ENCODE data around the gene SYNGAP1. TPM values are rescaled to one million over a fixed set of nuclear protein-coding genes. Genes with fewer than 3 reads are reported as not detected.

The SYNGAP1 gene
- total and polyA plus RNA-seq, 2 experiments from 2014 or later: 13.9 to 45.0 TPM

GRCh38 chr6:33384581-33385020, 35.3 kb upstream of the SYNGAP1 start:
- H3K27me3 Mint-ChIP-seq (ENCODE audit: insufficient read depth, low read depth, poor library complexity): peaks cover 4% of the 10 kb centered on the region
- Histone ChIP-seq H3K36me3 (ENCODE audit: insufficient read depth) (no peaks in the 10 kb centered on the region), H2AFZ (peak overlapping the region; percentile 26; the same call in 1 of the 2 replicates), H3K79me2 (replicated peaks; ENCODE audit: insufficient read depth) (no peaks in the 10 kb centered on the region), H4K20me1 (replicated peaks; ENCODE audit: insufficient read depth) (no peaks in the 10 kb centered on the region), H3K27me3 (ENCODE audit: insufficient read depth) (no peaks in the 10 kb centered on the region), H3K4me2 (no peak overlapping the region), H3K4me3 (no peak overlapping the region), H3F3A (replicated peaks; ENCODE audit: low read depth) (no peaks in the 10 kb centered on the region), H3K27ac (ENCODE audit: low read depth) (no peak overlapping the region), H3K9me2 (ENCODE audit: insufficient read depth) (no peaks in the 10 kb centered on the region), H3K4me1 (ENCODE audit: insufficient read depth) (no peaks in the 10 kb centered on the region)
- ATAC-seq (peak; percentile 91), DNase-seq (ENCODE audit: low spot score) (peak; percentile 72)
- no peaks in the 10 kb centered on the region for H3K36me3 Mint-ChIP-seq (ENCODE audit: low read depth)
- no peaks in the 10 kb centered on the region for H3K4me1 Mint-ChIP-seq
- H3K27ac Mint-ChIP-seq: no peak overlapping the region
- TF ChIP-seq CTCF (conservative IDR thresholded peaks at IDR 0.05; ENCODE audit: low read depth in 2 of 2): peak; percentile 60
- TF ChIP-seq JUNB (IDR thresholded peaks at IDR 0.05; ENCODE audit: unreplicated experiment): no peak
- H3K4me3 Mint-ChIP-seq: no peak overlapping the region
- H3K9me3 Mint-ChIP-seq: no peaks in the 10 kb centered on the region

- TF ChIP-seq ETS1 (IDR thresholded peaks at IDR 0.05) (no peak), REST (IDR thresholded peaks at IDR 0.05; ENCODE audit: unreplicated experiment) (no peak), ZNF114 (CRISPR knock-in tag; IDR thresholded peaks at IDR 0.05) (no peak)
- ATAC-seq (no peak), DNase-seq (ENCODE audit: low spot score) (no peak)
- no peak overlapping the region for H2AFZ ChIP-seq
- no peaks in the 10 kb centered on the region for H3K27me3 ChIP-seq (ENCODE audit: insufficient read depth)
- H3K79me2 ChIP-seq (replicated peaks; ENCODE audit: insufficient read depth): peaks cover 34% of the 10 kb centered on the region
- H3K9me2 ChIP-seq (ENCODE audit: insufficient read depth): no peaks in the 10 kb centered on the region
- H3K27ac ChIP-seq (ENCODE audit: low read depth): no peak overlapping the region
- H3K4me1 Mint-ChIP-seq: peaks cover 28% of the 10 kb centered on the region
- H3K4me3 ChIP-seq: no peak overlapping the region; the same call in 1 of the 2 replicates
- H3K36me3 Mint-ChIP-seq (ENCODE audit: low read depth): peaks cover 4% of the 10 kb centered on the region; the same call in 2 of the 3 replicates
- peaks cover 28% of the 10 kb centered on the region for H4K20me1 ChIP-seq (replicated peaks; ENCODE audit: insufficient read depth)
- H3F3A ChIP-seq (replicated peaks; ENCODE audit: low read depth): peaks cover 5% of the 10 kb centered on the region; the same call in 1 of the 2 replicates
- H3K27me3 Mint-ChIP-seq (ENCODE audit: insufficient read depth, low read depth, poor library complexity): peaks cover 5% of the 10 kb centered on the region
- H3K4me1 ChIP-seq (ENCODE audit: insufficient read depth): peaks cover 8% of the 10 kb centered on the region
- H3K27ac Mint-ChIP-seq: peak overlapping the region; percentile 94; the same call in 1 of the 2 replicates
- no peaks in the 10 kb centered on the region; the same call in 2 of the 3 replicates for H3K9me3 Mint-ChIP-seq
- H3K4me2 ChIP-seq: no peak overlapping the region
- H3K4me3 Mint-ChIP-seq: no peak overlapping the region; the same call in 2 of the 3 replicates
- H3K36me3 ChIP-seq (ENCODE audit: insufficient read depth): no peaks in the 10 kb centered on the region
Measured at GRCh38 chr6:33390173-33390572, 29.7 kb upstream of the SYNGAP1 start.

All from GM23338 (cell line).